H1 (cell line): Measurements from ENCODE around the gene NOX5. TPM values are rescaled to one million over a fixed set of nuclear protein-coding genes. Genes with fewer than 3 reads are reported as not detected.

Experiments used
- BCL11A ChIP-seq, 2 experiments: IDR thresholded peaks; one replicate each; pipeline ENCODE4 v1.6.1; 2011; ENCODE audit warnings: low read depth in 2 of 2, low read length in 2 of 2, mild to moderate bottlenecking in 2 of 2
- EP300 ChIP-seq, 2 experiments: IDR thresholded peaks; 1 replicate in 1 of 2; 2 replicates in 1 of 2; pipeline ENCODE4 v1.6.1; 2011 to 2012; ENCODE audit warnings: low read depth in 2 of 2, low read length in 2 of 2, mild to moderate bottlenecking in 2 of 2, borderline replicate concordance in 1 of 2, inconsistent platforms in 1 of 2, moderate library complexity in 1 of 2
- HDAC2 ChIP-seq, 2 experiments: fragments of 300-600 bp in 1 of 2; sonication (generic) in 1 of 2; IDR thresholded peaks; 2 replicates each; pipeline ENCODE4 v1.6.1; 2011 to 2012; ENCODE audit warnings: low read depth in 2 of 2, low read length in 2 of 2, mild to moderate bottlenecking in 2 of 2, moderate library complexity in 2 of 2, borderline replicate concordance in 1 of 2, inconsistent platforms in 1 of 2
- polyA plus RNA-seq, 7 experiments: library from polyadenylated mRNA; depleted of rRNA in 3 of 7; stranded (reverse) in 5 of 7; unstranded in 2 of 7; fragments of >200 nt in 5 of 7; fragments of 200-250 nt in 2 of 7; gene quantifications; 1 replicate in 5 of 7; 2 replicates in 1 of 7; 4 replicates in 1 of 7; pipeline versions ENCODE4 v1.2.1 to v1.2.3, GENCODE V29; 2011 to 2013; ENCODE audit warnings: missing spikeins in 2 of 7, mixed read lengths in 2 of 7
- total RNA-seq: library from RNA; stranded (reverse); fragmentation: NEBNext Ultra II Directional; extraction: Animal tissue kit (Norgen Biotek cat#: 25700); gene quantifications from 2 replicates; pipeline ENCODE4 v1.2.1, GENCODE V29; 2021
- TF ChIP-seq, protein P1 (sequence below): IDR thresholded peaks from 2 replicates; pipeline ENCODE4 v1.6.1; 2011; ENCODE audit warnings: low read depth, mild to moderate bottlenecking, low read length; ENCODE audit not compliant: insufficient read depth

NOX5 gene
- total and polyA plus RNA-seq, 2 of the 8 experiments (the other 6 are each of a cell fraction or from before 2014, with no cell fraction given) = under 0.01 TPM; not detected in 1

DNA sequence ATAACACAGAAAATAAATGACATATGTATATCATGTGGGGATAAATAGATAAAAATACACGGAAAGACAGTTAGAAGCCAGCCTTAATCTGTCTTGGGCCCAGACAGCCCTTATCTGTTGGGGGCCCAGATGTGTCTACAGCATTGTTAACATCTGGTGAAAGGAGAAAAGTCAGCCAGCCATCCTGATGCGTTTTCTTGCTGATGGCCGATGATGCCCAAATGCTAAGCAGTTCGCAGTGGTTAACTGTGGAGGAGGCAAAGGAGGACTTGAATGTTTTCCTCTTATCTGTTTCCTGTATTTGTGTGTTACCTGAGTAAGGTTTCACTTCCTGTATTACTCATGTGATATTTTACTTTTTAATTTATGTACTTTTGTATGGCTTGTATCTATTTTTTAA lies 46.2 kb downstream of the NOX5 start (continued):
- no peak for TF ChIP-seq HDAC2 (IDR thresholded peaks at IDR 0.05; ENCODE audit: borderline replicate concordance in 1 of 2, low read depth in 2 of 2, low read length in 2 of 2)
- no peak for TF ChIP-seq EP300 (IDR thresholded peaks at IDR 0.05; ENCODE audit: borderline replicate concordance in 1 of 2, low read depth in 2 of 2, low read length in 2 of 2)
- TF ChIP-seq, protein P1, sequence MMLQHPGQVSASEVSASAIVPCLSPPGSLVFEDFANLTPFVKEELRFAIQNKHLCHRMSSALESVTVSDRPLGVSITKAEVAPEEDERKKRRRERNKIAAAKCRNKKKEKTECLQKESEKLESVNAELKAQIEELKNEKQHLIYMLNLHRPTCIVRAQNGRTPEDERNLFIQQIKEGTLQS = no peak
- TF ChIP-seq BCL11A (IDR thresholded peaks at IDR 0.05; ENCODE audit: low read depth in 2 of 2, low read length in 2 of 2) = no peak
